ENCODE results near the gene CFAP221. TPM values are rescaled to one million over a fixed set of nuclear protein-coding genes. Genes with fewer than 3 reads are reported as not detected.

CFAP221 gene
- polyA plus RNA-seq (2013, experiment 1 of 2), result 0.03 TPM
- 0.07 TPM for polyA plus RNA-seq (2013, experiment 2 of 2)

DNA sequence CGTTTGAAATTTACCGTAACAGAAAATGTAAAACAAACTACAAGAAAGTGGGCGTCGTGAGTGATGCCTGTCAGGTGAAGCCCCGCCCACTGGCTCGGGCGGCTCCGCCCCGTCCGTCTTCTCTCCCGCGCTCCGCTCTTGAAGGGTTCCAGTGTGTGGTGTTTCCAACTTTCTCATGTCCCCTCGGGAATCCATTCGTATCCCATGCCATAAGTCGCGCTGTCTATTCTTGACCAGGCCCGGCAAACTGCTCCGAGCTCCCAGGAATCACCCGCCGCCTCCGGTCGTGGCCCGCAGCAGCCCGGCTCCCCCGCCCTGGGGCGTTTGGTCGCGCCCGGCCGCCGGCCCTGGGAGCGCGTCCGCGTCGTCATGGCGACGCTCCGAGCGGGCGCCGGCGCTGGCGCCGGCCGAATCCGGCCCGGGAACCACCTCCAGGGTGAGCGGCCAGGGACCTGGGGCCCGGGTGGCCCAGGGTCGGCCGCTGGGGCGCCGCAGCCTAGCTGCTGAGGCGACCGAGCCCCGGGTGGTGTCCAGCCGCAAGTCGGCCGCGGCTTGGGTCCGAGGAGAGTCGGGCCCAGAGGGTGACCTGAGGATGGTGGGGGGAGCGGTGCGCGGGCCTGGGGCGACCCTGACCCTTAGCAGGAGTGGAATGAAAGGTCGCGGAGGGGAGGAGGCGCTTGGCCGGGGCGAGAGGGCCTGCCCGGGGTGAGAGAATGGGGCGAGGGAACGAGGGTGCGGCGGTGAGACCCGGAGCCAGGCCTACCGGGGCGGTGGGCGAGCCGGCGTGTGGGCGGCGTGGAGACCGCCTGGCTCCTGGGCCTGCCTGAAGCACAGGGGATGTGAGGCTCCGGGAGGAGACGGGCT, at the start of gene CFAP221:
Gene CFAP221 (plus strand): TSS at position 375 of the 864 bp plus-strand sequence. CDS start 1,683 bp downstream, outside the sequence.
- Histone ChIP-seq H3K23ac (ENCODE audit: low read length in 2 of 2) (peak within 1 kb of the TSS in 1 of 2 experiments; percentile 46), H3K27me3 (ENCODE audit: control insufficient read depth in 1 of 2, insufficient read depth in 1 of 2, low read length in 2 of 2) (peaks cover 11 to 59% of the 10 kb centered on the region in 2 experiments), H3K27ac (ENCODE audit: low read length, poor library complexity, severe bottlenecking) (peak within 1 kb of the TSS; percentile 80), H3K4me3 (ENCODE audit: insufficient read depth in 1 of 2, low read depth in 1 of 2, low read length in 2 of 2) (peak within 1 kb of the TSS; percentile 74 to 77), H4K91ac (ENCODE audit: low read length) (no peak within 1 kb of the TSS), H3K9ac (ENCODE audit: low read length) (peak within 1 kb of the TSS; percentile 86), H2BK120ac (ENCODE audit: low read depth, low read length) (no peak within 1 kb of the TSS), H3K4ac (ENCODE audit: low read depth in 1 of 2, low read length in 2 of 2) (no peak within 1 kb of the TSS), H3K9me3 (ENCODE audit: control insufficient read depth, low read length) (no peaks in the 10 kb centered on the region), H3K4me2 (ENCODE audit: low read length, poor library complexity, severe bottlenecking) (peak within 1 kb of the TSS; percentile 93), H3K18ac (ENCODE audit: low read depth in 1 of 2, low read length in 2 of 2) (peak within 1 kb of the TSS in 1 of 2 experiments; percentile 67), H3K4me1 (ENCODE audit: control insufficient read depth, insufficient read depth, low read depth, low read length) (peaks cover 9% of the 10 kb centered on the region), H4K8ac (ENCODE audit: low read length) (no peak within 1 kb of the TSS), H2BK12ac (ENCODE audit: low read length in 2 of 2) (no peak within 1 kb of the TSS), H2AFZ (ENCODE audit: low read depth, low read length) (peak within 1 kb of the TSS; percentile 94), H3K79me1 (replicated peaks; ENCODE audit: low read length, poor library complexity, severe bottlenecking) (no peaks in the 10 kb centered on the region), H2AK5ac (ENCODE audit: low read length, severe bottlenecking) (no peak within 1 kb of the TSS), H2BK15ac (ENCODE audit: low read depth, poor library complexity, severe bottlenecking) (no peak within 1 kb of the TSS), H2BK5ac (ENCODE audit: low read depth, low read length, poor library complexity, severe bottlenecking) (peak within 1 kb of the TSS; percentile 66), H3K14ac (ENCODE audit: low read length in 2 of 2) (no peak within 1 kb of the TSS), H3K36me3 (ENCODE audit: control insufficient read depth in 1 of 2, insufficient read depth in 2 of 2, low read depth in 1 of 2, low read length in 2 of 2) (no peaks in the 10 kb centered on the region)
- 1% methylated on average over 88 of the region's 89 CpGs for WGBS
- DNase-seq, result peak; percentile 69

DNA sequence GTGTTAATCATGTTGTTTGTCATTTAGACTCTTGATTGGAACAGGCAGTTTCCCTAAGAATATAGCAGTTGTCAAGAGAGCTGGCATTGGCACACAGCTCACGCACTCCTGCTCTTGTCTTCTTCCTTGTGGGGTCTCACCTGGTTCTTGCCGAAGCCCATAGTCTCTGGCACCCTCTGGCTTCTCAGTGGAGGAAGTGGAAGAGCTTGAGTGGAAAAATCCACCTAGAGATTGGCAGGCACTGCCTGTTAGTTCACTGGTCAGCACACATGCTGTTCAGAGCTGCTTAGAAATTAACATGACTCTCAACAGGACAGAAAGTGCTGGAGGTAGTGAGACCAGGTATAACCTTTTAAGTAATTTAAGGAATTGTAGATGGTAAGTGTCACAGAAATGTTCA, 48.3 kb upstream of the CFAP221 start:
- H2AK5ac ChIP-seq (ENCODE audit: low read length, severe bottlenecking), result no peak overlapping the region
- H3K27me3 ChIP-seq (ENCODE audit: control insufficient read depth in 1 of 2, insufficient read depth in 1 of 2, low read length in 2 of 2), result peaks cover 0 to 36% of the 10 kb centered on the region in 2 experiments
- no peak overlapping the region for H3K14ac ChIP-seq (ENCODE audit: low read length in 2 of 2)
- H3K79me1 ChIP-seq (replicated peaks; ENCODE audit: low read length, poor library complexity, severe bottlenecking), result peaks cover 1% of the 10 kb centered on the region
- H3K4me1 ChIP-seq (ENCODE audit: control insufficient read depth, insufficient read depth, low read depth, low read length), result peaks cover 11% of the 10 kb centered on the region
- H3K4ac ChIP-seq (ENCODE audit: low read depth in 1 of 2, low read length in 2 of 2), result no peak overlapping the region
- no peak overlapping the region for H2BK120ac ChIP-seq (ENCODE audit: low read depth, low read length)
- no peak overlapping the region for H2BK15ac ChIP-seq (ENCODE audit: low read depth, poor library complexity, severe bottlenecking)
- 78% methylated on average over 2 of the region's 2 CpGs for WGBS
- H3K9ac ChIP-seq (ENCODE audit: low read length), result no peak overlapping the region
- no peak for DNase-seq
- H3K18ac ChIP-seq (ENCODE audit: low read depth in 1 of 2, low read length in 2 of 2), result no peak overlapping the region
- no peak overlapping the region for H2BK5ac ChIP-seq (ENCODE audit: low read depth, low read length, poor library complexity, severe bottlenecking)
- no peak overlapping the region for H4K8ac ChIP-seq (ENCODE audit: low read length)
- H3K27ac ChIP-seq (ENCODE audit: low read length, poor library complexity, severe bottlenecking), result no peak overlapping the region
- no peak overlapping the region for H3K23ac ChIP-seq (ENCODE audit: low read length in 2 of 2)
- H3K36me3 ChIP-seq (ENCODE audit: control insufficient read depth in 1 of 2, insufficient read depth in 2 of 2, low read depth in 1 of 2, low read length in 2 of 2), result no peaks in the 10 kb centered on the region
- peaks cover 16% of the 10 kb centered on the region for H3K9me3 ChIP-seq (ENCODE audit: control insufficient read depth, low read length)
- H3K4me2 ChIP-seq (ENCODE audit: low read length, poor library complexity, severe bottlenecking), result no peak overlapping the region
- H2BK12ac ChIP-seq (ENCODE audit: low read length in 2 of 2), result no peak overlapping the region
- no peak overlapping the region for H2AFZ ChIP-seq (ENCODE audit: low read depth, low read length)
- H3K4me3 ChIP-seq (ENCODE audit: insufficient read depth in 1 of 2, low read depth in 1 of 2, low read length in 2 of 2), result no peak overlapping the region
- no peak overlapping the region for H4K91ac ChIP-seq (ENCODE audit: low read length)

DNA sequence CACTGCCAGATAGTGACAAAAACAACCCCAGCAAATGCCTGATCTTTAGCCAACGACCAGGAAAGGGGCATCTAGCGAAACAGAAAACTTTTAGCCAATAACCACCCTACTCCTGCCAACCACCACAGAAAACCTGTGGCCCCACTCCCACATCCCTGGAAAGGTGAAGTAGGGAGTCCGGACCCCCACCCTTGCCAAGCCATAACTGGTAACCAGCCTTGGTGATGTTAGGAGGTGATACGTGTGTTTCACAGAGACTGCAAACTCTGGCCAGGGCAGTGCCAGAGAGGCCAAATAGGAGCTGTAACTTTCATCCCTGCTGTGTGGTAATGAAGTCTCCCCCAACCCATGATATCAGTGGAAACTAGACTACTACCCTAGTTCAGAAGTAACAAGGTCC, 47.6 kb upstream of the CFAP221 start:
- no peak overlapping the region for H3K4ac ChIP-seq (ENCODE audit: low read depth in 1 of 2, low read length in 2 of 2)
- H2AK5ac ChIP-seq (ENCODE audit: low read length, severe bottlenecking), result peak overlapping the region; percentile 34
- no peak overlapping the region for H2BK12ac ChIP-seq (ENCODE audit: low read length in 2 of 2)
- peaks cover 21% of the 10 kb centered on the region for H3K9me3 ChIP-seq (ENCODE audit: control insufficient read depth, low read length)
- H3K4me3 ChIP-seq (ENCODE audit: insufficient read depth in 1 of 2, low read depth in 1 of 2, low read length in 2 of 2), result no peak overlapping the region
- no peak overlapping the region for H2BK120ac ChIP-seq (ENCODE audit: low read depth, low read length)
- no peak overlapping the region for H3K23ac ChIP-seq (ENCODE audit: low read length in 2 of 2)
- H3K27ac ChIP-seq (ENCODE audit: low read length, poor library complexity, severe bottlenecking), result no peak overlapping the region
- no peak overlapping the region for H2BK15ac ChIP-seq (ENCODE audit: low read depth, poor library complexity, severe bottlenecking)
- peaks cover 7% of the 10 kb centered on the region for H3K4me1 ChIP-seq (ENCODE audit: control insufficient read depth, insufficient read depth, low read depth, low read length)
- H2BK5ac ChIP-seq (ENCODE audit: low read depth, low read length, poor library complexity, severe bottlenecking), result no peak overlapping the region
- H3K18ac ChIP-seq (ENCODE audit: low read depth in 1 of 2, low read length in 2 of 2), result no peak overlapping the region
- H4K8ac ChIP-seq (ENCODE audit: low read length), result no peak overlapping the region
- H3K4me2 ChIP-seq (ENCODE audit: low read length, poor library complexity, severe bottlenecking), result no peak overlapping the region
- H3K14ac ChIP-seq (ENCODE audit: low read length in 2 of 2), result no peak overlapping the region
- H2AFZ ChIP-seq (ENCODE audit: low read depth, low read length), result no peak overlapping the region
- no peaks in the 10 kb centered on the region for H3K36me3 ChIP-seq (ENCODE audit: control insufficient read depth in 1 of 2, insufficient read depth in 2 of 2, low read depth in 1 of 2, low read length in 2 of 2)
- no peak overlapping the region for H4K91ac ChIP-seq (ENCODE audit: low read length)
- WGBS, result 100% methylated on average over 2 of the region's 4 CpGs
- H3K27me3 ChIP-seq (ENCODE audit: control insufficient read depth in 1 of 2, insufficient read depth in 1 of 2, low read length in 2 of 2), result peaks cover 0 to 34% of the 10 kb centered on the region in 2 experiments
- H3K79me1 ChIP-seq (replicated peaks; ENCODE audit: low read length, poor library complexity, severe bottlenecking), result no peaks in the 10 kb centered on the region
- H3K9ac ChIP-seq (ENCODE audit: low read length), result no peak overlapping the region
- DNase-seq, result no peak

DNA sequence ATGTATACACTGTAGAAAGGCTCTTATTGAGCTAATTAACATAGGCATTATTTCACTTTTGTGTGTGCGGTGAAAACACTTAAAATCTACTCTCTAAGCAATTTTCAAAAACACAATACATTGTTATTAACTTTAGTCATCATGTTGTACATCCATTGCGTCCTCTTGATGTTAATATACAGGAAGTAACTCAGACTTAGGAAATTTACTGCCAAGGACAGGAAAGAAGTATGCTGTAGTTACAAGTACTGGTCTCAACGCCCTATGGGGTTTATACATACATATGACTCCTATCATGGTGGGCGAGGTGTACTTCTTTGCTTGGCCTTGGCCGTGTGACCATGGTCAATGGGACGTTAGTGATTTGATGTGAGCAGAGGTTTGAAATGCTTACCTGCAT, 35.5 kb upstream of the CFAP221 start:
- 91% methylated on average over 6 of the region's 6 CpGs for WGBS
- H3K4me3 ChIP-seq (ENCODE audit: insufficient read depth in 1 of 2, low read depth in 1 of 2, low read length in 2 of 2), result no peak overlapping the region

More for the DNA sequence above, 35.5 kb upstream of the CFAP221 start:
- H3K36me3 ChIP-seq (ENCODE audit: control insufficient read depth in 1 of 2, insufficient read depth in 2 of 2, low read depth in 1 of 2, low read length in 2 of 2), result no peaks in the 10 kb centered on the region
- no peak overlapping the region for H4K8ac ChIP-seq (ENCODE audit: low read length)
- H2BK15ac ChIP-seq (ENCODE audit: low read depth, poor library complexity, severe bottlenecking), result no peak overlapping the region
- no peak for DNase-seq
- no peak overlapping the region for H4K91ac ChIP-seq (ENCODE audit: low read length)
- H3K23ac ChIP-seq (ENCODE audit: low read length in 2 of 2), result no peak overlapping the region
- no peaks in the 10 kb centered on the region for H3K9me3 ChIP-seq (ENCODE audit: control insufficient read depth, low read length)
- H2BK12ac ChIP-seq (ENCODE audit: low read length in 2 of 2), result no peak overlapping the region
- H3K18ac ChIP-seq (ENCODE audit: low read depth in 1 of 2, low read length in 2 of 2), result no peak overlapping the region
- no peaks in the 10 kb centered on the region for H3K79me1 ChIP-seq (replicated peaks; ENCODE audit: low read length, poor library complexity, severe bottlenecking)
- H3K4ac ChIP-seq (ENCODE audit: low read depth in 1 of 2, low read length in 2 of 2), result no peak overlapping the region
- H3K9ac ChIP-seq (ENCODE audit: low read length), result no peak overlapping the region
- no peak overlapping the region for H2AK5ac ChIP-seq (ENCODE audit: low read length, severe bottlenecking)
- H3K27me3 ChIP-seq (ENCODE audit: control insufficient read depth in 1 of 2, insufficient read depth in 1 of 2, low read length in 2 of 2), result peaks cover 0 to 15% of the 10 kb centered on the region in 2 experiments
- no peak overlapping the region for H3K27ac ChIP-seq (ENCODE audit: low read length, poor library complexity, severe bottlenecking)
- no peak overlapping the region for H2BK120ac ChIP-seq (ENCODE audit: low read depth, low read length)
- no peak overlapping the region for H3K14ac ChIP-seq (ENCODE audit: low read length in 2 of 2)
- no peak overlapping the region for H2BK5ac ChIP-seq (ENCODE audit: low read depth, low read length, poor library complexity, severe bottlenecking)
- H3K4me2 ChIP-seq (ENCODE audit: low read length, poor library complexity, severe bottlenecking), result no peak overlapping the region
- no peak overlapping the region for H2AFZ ChIP-seq (ENCODE audit: low read depth, low read length)
- H3K4me1 ChIP-seq (ENCODE audit: control insufficient read depth, insufficient read depth, low read depth, low read length), result no peaks in the 10 kb centered on the region
